ENCODE measurements around the gene ZNF319.

ZNF319 gene

DNA sequence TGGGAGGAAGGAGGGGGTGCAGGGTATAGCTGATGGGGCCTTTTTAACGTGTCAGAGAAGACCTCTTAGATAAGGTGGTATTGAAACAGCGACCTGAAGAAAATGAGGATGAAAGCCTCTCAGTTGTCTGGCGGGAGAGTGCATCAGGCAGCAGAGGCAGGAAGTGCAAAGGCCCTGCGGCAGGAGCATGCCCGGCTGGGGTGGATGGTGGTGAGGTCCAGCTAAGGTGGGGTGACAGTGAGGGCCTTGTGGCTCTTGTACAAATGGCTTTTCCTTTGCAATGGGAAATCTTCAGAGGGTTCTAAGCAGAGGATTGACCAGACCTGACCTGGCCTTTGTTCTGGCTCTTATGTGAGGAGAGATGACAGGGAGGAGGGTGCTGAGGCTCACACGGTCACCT is 36.5 kb upstream of the ZNF319 start:
- DNase-seq = no peak

DNA sequence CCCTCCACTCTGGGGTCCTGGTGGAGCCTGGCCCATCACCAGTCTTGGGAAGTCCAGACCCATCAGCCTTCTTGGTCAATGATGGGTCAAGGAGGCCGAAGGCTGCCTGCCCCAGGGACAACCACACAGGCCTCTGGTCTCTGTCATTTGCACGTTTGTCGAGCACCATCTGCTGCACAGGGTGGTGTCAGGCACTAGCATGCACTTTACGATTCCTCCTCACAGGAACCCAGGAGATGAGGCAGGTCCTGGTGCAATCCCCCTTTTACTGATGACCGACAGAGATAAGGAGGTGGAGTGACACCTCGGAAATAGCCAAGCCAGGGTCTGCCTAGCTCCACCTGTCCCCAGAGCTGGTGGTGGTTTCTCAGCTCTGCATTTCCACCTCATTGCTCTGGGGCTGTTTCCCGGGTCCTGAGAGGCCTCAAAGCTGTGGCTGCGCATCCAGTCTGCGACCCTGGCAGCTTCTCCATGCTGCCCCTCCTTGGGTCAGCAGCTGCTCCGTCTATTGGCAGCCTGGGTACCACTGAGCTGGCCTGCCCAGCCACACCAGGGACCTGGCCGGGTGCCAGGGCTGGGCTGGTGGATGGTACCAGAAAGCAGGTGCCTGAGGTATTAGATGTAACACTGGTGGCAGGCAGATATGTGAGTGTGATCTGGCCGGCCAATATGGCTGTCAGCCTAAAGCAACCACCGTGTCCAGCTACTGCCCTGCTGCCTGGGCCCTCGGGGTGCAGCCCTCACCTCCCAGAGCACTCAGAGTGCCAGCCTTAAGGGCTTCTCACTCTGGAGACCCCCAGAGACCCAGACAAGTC is 35.1 kb upstream of the ZNF319 start:
- DNase-seq = no peak

DNA sequence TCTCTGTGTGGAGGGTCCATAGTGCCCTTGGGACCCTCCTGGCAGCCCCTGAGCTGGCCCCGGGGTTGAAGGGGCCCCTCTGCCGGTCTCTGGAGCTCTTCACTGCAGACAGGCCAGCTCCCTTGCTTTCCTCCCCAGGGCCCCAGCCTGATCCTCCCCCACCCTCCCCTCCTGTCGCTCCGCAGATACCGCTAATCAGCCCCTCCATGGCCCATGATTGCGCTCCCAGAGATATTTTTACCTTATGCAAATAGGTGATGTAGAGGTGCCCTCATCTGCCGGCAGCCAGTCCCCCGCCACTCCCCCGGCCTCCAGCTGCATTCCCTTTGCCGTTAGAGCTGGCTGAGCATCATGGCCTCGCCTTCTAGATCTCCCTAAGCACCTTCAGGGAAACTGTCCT is 34.3 kb upstream of the ZNF319 start:
- no peak for DNase-seq

DNA sequence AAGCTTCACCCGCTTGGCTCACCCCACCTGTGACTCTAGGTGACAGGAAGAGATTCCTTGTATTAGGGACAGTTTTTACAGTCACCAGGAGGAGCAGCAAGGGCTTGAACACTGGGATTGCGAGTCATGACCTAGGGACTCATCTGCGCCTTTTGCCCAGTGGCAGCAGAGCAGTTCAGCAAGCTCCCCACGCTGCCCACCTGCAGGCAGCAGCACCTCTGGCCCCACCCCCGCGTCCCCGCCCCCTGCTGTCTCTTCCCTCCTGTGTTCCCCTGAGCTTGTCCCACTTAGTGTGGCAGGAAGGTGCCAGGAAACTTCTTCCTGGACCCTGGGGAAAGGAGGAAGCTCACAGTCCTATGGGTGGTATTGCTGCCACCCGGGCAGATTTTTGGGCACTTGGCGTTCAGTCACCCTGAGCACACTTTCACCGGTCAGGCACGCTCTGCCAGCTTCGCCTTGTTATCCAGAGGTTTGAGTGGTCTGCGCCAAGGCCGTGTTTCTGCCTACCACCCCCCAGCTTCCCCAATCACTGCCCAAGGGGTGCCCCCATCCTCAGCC is 33.7 kb upstream of the ZNF319 start:
- no peak for DNase-seq

DNA sequence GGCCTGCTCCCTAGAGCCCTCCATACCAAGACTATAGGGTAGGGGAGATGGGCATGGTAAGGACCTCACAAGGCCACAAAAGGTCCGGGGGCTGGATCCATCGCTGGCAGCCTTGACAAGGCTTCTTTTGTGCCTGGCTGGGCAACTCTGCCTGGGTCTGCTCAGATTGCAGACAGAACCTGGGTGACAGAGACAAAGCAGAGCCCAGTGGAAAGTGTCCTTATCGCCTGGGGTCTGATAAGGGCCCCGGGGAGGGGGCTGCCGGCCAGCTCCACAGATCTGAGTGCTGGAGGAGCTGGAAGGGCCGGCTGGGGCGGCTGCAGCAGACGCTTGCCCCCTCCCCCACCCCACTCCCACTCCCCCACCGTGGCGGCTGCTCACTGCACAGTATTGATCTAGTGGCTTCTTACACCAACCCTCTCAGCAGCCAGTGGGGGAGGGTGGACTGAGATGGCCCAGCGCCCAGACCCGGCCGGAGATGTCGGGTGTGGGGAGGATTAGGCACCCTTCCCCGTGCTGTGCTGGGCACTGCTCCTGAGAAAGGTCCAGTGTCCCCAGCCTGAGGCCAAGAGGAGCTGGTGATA is 32.3 kb upstream of the ZNF319 start:
- DNase-seq = no peak

DNA sequence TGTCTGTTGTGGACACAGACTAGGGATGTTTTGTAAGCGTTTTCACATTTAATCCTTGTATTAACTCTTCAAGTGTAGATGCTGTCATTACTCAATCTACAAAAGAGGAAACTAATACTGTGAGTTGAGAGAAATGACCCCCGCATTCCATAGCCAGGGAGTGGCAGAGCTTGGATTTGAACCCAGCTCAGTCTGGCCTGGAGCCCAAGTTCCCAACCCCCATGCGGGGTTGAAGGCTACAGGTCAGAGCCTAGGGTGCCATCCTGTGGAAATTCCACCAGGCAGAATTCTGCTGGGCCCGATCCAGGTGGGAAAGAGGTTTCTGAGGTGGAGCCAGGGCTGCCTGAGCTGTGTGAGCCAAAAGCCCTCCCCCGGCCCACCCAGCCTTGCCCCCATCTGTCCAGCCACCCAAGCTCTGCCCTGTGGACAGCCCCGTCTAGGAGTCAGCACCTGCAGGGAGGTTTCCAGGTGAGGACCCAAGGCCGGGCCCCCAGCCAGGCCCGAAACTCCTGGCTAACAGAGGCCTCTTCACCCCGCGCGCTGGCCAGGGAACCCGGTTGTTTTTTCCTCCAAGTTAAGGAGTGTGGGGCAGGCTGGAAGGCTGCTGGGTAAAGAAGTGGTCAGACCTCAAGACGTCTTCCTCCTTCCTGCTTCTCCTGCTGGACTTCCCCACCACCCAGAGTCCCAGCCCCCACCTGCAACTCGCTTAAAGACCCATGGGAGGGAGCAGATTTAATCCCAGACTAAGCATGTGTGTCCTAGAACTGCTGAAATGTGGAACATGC is 30.7 kb upstream of the ZNF319 start:
- DNase-seq = no peak

DNA sequence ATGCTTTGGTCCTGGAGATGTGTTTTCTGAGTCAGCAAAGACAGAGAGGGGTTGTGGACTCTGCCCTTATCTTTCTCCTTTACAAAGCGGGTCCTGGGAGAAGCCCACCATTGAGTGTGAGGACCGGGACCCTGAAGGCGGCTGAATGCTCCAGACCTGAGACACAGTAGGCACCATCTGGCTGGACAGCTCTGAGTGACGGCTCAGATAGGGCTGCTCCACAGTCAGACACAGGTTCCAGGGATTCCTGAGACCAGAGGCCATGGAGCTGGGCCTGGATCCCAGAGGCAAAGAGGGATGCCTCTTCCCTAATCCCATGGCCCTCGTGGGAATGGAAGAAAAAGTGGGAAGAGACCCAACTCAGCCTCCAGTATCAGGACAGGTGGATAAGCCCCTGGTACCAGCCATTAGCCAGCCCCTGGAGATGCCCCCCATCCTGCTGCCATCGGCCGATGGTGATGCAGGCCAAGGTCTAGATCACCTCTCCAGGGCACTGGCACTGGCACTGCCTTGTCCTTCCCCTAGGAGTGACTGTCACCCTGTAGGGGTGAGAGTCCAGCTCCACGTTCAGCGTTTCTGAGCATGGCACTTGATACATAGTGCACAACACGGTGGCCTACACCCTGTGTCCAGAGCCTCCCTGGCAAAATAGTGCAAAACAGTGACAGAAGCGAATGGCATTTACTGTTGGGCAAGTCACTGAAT is 29.8 kb upstream of the ZNF319 start:
- DNase-seq = no peak

DNA sequence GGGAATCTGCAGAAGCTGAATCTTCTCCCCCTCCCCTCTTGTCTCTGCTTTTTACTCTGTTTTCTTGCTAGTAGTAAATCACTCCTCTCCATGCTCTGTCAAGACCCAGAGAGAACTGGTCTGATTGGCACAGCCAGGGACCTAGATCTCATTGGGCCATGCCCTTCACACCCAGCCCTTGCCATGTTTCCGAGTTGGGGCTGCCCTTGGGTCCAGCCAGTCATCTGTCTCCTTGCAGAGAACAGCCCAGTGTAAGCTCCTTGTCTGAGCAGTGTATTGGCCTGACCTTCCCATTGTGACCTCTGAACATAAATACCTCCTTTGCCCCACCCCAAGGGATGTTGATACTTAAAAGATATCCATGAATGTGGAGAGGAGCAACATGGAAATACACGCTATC is 28.9 kb upstream of the ZNF319 start:
- DNase-seq = no peak

DNA sequence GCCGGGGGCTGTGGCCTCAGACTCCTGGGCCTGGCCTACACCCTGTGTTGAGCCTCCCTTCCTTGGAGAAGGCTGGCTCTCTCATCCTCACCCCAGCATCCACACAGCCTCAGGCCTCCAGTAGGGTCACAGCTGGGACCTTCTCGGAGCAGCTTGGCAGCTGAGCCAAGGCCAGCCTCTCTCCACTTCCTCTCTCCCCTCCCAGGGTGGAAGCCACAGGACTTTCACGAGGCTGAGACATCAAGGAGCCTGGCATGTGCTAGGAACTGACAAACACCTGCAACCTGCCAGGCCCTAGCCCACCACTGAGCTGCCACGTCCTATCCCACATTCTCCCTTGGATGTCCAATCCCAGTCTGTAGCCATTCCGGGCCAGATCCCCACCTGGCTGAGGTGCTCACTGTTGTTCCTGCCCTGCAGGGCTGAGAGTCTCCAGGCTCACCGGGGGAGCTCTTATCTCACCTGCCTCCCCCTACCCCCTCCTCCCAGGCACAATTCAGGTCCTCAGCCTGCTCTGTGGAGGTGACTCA is 28.1 kb upstream of the ZNF319 start:
- DNase-seq = no peak

DNA sequence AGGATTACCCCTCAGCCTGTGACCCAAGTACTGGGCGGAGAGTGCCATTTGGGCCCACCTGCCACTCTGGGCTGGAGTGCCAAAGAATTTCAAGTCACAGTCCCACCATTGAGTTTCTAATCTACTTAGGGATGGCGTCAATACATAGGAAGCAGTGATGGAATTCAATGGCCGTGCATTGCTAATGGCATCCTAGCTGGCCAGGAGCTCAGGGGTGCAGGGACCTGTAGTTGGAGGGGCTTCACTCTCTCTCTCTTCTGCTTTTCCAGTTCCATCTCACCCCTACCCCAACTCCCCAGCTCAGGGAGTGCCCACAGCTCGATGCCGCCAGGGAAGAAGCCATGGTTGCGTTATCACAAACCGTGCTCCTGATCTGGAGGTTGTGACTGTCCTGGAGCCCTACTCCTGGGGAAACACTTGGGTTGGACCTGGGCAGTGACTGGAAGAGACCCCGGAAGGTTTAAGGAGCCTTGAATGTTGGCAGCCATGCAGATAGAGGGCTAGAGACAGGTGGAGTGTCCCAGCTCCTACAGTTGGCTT is 27.5 kb upstream of the ZNF319 start:
- no peak for DNase-seq

DNA sequence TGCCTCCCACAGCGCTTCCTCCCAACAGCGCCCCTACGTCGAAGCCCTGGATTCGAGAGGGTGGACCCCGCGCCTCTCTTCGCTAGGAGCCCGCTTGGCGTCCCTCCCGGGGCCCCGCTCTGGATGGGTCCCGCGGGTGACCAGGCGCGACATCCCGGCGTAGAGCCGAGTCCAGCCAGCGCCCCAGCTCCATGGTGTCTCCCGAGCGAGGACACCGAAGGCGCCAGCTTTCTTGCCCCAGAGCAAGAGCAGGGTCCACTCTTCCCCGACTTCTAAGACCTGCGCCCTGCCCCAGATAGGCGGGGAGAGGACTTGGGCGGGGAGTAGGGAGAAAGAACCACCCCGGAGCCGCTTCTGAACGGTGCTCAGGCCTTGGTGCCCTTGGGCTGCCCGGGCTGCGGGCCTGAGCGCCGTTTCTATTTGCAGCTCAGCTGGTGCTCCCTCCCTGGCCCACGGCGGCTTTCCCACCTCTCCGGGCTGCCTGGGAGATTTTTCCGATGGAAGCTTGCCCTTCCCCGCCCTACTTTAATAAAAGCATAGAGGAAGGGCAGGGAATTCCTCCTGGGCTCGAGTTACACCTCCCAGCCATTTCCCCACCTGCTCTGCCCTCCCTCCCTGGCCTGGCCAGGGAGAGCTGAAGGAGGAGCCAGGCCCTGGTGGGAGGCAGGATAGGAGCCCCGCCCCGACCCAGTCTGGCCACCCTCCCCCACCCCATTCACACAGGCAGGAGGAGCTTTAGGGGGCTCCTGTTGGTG is 26.9 kb upstream of the ZNF319 start:
- peak; percentile 52 for DNase-seq

DNA sequence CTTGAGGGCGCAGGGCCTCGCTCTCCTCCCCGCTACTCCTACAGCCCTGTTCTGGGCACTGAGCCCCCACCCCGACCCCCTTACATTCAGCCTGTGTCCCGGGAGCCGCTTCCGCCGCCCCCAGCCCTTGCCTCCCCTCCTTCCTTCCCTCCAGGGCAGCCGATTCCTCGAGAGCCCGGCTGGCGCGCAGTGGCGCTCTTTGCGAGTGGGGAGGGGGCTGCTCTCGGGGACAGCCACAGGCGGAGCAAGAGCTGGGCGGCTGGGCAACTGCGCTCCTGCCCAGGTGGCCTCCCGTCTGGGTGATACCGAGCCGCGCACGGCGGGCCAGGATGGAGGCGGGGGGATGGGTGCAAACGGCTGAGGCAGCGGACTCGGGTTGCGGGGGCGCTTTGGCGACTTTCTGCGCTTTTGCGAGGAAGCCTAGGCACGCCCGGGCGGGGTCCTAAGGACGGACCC is 26.3 kb upstream of the ZNF319 start:
- DNase-seq = no peak

DNA sequence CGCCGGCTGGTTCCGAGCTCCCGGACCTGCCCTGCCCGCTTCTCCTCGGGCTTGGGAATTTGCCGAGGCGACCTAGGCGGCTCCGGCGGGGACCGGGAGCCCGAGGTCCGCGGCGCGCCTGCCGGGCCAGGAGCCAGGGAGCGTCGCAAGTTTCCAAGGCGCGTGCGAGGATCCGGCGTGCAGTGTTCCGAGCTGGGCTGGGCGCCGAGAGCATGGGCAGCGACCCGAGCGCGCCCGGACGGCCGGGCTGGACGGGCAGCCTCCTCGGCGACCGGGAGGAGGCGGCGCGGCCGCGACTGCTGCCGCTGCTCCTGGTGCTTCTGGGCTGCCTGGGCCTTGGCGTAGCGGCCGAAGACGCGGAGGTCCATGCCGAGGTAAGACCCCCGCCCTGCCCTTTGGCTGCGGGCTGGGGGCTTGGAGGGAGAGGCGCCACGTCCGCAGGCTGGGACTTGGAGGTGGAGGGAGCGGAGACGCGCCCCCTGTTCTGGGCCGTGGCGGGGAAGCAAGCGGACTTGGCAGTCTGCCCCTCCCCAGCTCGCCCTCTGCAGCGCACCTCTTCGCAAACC is 25.8 kb upstream of the ZNF319 start:
- DNase-seq = peak; percentile 8

DNA sequence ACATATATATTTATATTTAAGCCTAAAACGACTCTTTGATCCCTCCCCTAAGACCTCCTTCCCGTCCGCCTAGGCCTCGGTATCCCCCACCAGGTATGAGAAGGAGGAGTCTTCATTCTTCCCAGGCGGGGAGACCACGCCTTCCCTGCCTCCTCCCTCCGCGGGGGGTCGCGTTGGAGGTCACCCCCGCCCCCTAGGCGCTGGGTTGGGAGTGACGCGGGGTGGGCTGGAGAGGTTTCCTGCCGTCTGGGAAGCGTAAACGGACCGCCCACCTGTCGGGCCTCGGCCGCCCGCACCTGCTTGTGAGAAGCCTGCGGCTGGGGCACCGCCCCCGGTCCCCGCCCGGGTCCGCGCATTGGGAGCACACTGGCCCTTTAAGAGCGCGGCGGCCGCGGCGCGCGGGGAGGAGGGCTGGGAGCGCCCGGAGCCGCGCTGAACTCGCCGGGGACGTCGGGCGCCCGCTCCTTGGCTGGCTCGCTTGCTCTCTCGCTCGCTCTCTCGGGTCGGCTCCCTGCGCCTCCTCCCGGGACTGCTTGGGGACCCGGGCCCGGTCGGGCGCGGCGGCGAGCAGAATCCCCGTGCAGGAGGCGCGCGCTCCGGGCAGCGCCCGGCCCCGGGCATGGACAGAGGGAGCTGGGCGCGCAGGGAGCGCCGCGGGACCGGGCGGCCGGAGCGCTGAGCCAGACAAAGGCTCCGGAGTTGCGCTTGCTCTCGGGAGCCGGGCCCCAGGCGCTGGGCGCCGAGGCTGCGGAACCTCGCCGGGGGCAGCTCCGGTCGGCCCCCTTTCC is 25.1 kb upstream of the ZNF319 start, which contains the start of gene MMP15:
Gene MMP15 (plus strand): TSS at position 404 of the 788 bp plus-strand sequence. CDS start 597 bp downstream, outside the sequence.
- DNase-seq = no peak

DNA sequence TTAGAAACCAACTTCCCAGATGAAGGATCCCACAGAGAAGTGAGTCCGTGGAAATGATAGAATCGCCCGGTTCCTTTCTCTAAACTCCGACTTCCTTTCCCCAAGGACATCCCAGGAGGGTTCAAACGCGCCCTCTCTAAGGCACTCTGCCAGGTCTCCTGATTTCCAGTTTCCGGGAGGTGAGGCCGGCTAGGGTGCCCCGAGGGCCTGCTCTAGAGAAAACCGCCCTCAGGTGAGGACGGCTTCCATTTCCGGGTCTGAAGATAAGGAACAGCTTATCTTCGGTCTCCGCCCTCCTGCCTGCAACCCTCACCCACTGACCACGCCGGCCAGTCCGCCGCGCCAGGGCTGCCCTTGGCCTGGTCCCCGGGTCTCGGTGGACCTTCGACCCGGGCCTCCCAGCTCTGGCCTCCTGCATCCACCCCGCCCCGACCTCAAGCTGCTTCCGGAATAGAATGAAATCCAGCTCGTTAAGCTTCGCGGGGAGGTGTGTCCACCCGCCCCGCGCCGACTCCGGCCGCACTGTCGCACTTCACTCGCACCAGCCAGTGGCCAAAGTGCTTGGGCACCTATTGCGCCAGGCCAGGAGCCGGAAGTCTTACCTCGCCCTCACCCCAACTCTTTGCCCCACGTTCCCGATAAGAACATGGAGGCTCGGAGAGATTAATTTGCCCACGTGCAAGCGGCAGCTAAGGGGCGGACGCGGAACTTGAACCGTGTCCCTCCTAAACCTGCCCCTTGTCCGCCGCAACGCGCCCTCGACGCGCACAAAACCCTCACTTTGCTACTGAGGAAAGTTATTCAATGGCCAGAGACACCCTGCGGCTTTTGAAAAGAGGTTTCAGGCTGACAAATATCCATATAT is 24.2 kb upstream of the ZNF319 start:
- DNase-seq = no peak

DNA sequence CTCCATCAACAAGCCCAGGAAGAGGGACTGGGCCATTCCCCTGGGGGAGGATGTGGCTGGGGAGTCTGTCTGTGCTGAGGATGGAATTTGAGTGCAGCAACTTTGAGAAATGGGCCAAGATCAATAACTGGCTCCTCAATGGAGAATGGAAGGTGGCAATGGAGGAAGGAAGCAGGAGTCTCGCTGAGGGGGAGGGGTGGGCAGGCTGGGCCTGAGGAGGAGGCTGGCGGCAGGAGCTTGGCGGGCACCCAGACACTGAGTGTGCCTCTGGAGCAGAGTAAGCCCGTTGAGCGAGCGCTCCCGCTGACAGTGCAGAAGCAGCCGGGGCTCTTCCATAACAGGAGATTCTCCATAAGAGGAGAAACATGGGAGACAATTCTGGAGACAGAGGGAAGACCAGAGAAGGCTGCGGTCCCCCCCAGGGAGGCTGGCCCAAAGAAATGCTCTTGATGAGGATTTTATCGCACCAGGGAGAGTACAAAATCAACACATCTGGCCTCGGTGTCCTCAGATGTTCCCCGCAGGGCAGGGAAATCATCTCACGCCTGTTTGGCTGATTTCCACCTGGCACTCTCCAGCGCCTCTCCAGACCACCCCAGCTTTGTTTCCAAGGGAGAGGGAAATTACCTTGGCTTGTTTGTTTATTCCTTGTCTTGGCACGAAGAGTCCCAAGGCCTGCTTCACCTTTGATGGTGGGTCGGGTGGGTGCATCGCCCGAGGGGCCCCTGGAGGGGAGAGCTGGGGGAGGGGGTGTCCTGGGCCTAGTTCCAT is 22.3 kb upstream of the ZNF319 start:
- DNase-seq = peak; percentile 71

DNA sequence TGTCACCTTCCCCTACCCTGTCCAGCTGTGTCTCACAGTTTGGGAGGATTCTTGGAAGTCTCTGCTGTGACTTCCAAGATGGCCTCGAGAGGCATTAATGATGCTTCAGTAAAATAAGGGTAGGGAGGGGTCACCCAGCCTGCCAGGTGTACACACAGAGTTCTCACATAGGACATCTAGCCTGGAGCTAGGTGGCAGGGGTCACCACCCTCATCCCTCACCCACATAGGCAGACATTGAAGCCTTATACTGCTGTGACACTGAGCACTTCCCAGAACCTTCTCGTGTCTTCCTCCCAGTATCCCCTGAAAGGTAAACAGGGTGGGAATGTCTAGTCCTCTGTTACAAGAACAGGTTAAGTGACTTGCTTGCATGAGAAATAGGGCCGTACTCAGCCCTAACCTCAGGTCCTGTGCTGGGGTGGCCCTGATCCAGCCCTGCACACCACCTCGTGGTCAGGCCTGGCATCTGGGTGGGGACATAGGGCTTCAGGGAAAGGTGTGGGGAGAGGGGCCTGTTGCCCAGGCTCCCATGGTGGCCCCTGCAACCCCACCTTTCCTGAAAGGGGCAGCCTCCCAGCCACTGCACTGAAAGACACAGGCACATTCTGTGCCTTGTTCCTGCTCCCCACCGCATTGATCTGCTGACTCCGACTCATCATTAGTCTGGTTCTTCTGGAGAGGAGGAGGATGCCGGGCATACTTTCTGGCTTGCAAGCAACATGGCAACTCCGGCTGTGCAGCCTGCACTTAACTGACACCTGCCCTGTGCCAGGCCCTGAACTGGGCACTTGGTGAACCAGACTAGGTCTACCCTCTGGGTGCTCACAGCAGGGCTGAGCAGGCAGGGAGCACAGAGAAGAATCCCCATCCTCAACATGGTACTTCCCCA is 21.4 kb upstream of the ZNF319 start:
- no peak for DNase-seq
